ENCODE data around the gene NTSR2.
"Not testable (repeated sequence)": the region's sequence is repeated elsewhere in the genome, so short reads cannot be mapped to it uniquely, and the experiment has no call there.

Gene NTSR2

DNA sequence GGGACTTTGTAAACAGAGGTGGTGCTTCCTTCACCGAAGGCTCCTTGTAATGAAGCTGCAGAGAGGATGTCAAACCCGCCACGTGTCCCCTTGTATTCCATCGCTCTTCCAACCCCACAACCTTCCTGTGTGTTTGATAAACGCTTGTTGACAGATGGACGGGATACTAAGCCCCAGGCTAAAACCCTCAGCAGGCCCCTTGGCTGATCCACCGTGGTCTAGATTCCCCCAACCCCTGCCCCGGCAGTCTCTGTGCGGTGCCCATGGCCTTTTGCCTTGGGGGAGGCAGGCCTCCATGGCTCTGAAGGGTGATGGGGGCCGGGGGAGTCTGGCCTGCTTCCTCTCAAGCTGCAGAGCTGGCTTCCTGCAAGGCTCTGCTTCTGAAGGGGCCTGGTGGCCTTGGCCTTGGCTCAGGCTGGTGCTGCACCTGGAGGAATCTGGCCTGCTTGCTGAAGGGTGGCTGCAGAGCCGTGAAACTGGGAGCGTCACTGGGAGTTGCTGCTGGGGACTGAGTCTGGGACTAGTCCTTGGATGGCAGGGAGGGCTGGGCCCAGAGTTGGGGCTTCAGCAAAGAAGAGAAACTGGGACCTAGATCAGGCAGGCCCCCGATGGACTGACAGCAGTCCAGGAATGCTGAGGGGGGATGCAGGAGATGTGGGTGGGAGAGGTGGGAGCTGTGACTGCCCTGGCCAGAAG is 9.6 kb upstream of the NTSR2 start:
- DNase-seq = no peak

DNA sequence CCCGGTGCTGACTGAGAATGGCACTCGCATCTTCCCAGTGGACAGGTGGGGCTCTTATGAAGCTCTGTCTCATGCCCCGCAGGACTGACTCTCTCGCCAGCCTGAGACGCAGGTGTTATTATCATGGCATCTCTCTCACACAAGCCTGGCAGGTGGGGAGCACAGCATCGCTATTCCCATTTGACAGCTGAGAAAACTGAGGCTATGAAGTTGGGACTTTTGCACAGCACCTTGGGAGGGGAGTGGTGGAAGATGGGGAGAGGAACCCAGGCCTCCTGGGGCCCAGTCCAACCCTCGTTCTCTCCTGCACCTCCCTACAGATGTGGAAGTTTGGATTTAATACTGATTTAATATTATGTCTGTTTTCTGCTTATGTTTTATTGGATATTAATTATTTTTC is 9.0 kb upstream of the NTSR2 start:
- no peak for DNase-seq

DNA sequence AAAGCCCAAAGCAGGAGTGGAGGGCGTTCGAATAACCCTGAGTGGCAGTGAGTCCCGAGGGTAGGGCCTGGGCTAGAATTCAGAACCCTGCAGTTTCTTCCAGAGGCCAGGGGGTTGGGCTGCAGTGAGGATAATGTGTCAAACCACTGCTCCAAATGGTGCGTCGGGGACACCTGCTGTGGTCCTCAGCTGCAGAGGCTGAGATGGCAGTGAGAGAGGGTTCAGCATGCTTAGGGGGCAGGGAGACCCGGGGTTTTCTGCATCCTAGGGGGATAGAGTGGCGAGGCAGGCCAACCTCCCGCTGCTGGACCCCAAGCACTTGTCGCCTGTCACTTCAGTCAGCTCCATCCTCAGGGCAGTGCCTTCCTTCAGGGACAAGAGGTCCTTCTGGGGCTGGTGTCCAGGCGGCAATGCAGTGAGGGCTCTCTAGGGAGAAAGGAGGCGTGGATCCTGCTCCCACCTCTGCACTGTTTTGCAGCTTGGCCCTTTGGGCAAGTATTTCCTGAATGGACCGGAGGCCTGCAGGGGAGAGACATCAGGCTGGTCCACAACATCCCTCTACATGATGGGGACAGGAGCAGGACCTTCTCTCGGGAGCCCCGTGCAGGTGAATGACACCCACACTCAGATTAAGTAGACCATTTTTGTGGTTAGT is 8.4 kb upstream of the NTSR2 start:
- no peak for DNase-seq

DNA sequence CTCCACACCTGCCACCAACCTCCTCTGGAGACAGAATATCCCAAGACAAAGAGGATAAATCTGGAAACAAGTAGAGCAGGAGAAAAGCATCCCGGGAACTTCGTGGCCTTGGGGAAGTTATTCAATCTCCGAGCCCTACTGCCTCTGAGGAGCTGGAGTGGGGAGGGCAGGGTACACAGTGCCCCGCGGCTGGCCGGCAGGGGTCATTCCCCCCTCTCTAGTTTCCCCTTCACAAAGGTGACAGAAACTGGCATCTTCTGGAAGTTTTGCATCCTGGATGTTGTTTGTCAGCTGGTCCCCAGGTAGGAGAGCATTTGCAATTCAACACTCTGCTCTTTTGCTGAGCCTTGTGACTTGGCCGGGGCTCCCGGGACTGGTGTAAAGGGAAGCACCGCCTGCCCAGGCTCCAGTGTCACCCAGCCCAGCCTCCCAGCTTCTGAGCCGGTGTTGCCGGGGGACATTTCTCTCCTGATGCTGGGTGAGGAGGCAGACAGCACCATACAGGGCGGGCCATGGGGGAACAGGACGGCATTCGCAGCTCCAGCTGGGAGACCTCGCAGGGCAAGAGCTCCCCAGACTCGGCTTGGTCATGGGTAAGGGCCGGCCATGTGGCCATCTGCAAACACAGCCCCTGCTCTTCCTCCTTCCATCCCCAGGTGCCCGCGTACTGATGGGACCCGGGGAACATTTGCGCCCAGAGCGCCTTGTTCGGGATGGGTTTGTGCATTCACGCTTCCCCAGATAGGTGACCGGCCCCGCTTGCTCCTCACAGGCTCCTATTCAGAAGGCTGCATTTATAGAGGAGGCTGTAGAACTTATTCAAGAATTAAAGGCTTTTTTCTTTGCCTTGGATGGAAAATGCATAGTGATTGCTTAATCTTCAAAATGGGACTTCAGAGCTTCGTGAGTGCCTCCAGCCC is 7.4 kb upstream of the NTSR2 start:
- no peak for DNase-seq

DNA sequence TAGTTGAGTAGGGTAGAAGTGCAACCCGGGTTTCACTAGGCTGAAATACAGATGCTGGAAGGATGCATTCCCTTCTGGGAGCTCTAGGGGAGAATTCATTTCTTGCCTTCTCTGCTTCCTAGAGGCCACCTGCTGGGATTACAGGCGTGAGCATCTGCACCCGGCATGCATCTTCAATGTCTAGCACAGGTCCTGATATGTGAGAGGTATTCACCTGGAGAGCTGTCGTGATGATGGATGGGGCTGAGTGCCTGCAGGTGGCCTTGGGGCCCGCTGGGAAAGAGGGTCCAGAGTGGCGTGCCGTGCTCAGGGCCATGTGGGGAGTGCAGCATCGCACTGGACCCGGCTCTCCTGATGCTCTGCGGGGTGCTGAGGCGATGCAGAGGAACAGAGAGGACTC is 6.6 kb upstream of the NTSR2 start:
- DNase-seq = no peak

DNA sequence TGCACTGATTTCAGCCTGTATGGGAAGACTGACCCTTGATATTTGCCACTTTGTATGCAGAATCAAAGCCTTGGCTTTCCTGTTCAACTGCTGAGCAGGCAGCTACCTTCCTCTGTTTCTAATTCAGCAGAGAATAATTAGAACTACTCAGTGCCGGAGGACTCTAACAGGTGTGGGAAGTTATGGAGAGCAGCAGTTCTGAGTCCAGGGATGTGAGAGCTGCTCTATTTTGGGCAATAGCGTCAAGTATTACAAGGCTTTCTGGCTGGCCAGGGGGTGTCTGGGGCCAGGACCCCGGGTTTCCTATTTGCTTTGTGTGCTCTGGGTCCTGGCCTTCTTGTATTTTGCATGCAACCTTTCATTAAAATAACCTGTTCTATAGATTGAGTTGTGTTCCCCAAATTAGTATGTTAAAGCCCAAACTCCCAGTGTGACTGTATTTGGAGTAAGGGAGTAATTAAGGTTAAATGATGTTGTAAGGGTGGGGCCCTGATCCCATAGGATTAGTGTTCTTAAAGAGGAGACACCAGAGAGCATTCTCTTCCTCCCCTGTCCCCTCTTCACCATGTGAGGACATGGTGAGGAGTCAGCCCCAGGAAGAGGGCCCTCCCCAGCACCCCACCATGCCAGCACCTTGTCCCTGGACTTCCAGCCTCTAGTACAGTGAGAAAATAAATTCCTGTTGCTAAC is 5.6 kb upstream of the NTSR2 start:
- DNase-seq = no peak

DNA sequence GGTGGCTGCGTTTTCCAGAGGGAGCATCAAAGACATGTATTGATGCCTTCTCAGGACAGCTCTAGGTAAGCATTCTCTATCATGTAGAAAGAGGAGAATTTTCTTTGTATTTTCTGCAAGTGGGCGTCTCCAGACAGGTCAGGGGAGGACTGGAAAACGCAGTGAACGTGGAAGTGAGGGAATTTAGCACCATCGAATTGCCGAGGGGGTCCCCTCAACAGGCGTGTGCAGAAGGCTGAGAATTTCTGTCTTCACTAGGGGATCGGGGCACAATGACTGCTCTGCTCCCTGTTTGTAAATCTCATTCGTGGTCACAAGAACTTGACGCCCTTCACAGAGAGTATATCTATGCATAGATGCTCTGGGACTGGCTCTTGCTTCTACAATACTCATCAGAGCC is 5.0 kb upstream of the NTSR2 start:
- DNase-seq = no peak

DNA sequence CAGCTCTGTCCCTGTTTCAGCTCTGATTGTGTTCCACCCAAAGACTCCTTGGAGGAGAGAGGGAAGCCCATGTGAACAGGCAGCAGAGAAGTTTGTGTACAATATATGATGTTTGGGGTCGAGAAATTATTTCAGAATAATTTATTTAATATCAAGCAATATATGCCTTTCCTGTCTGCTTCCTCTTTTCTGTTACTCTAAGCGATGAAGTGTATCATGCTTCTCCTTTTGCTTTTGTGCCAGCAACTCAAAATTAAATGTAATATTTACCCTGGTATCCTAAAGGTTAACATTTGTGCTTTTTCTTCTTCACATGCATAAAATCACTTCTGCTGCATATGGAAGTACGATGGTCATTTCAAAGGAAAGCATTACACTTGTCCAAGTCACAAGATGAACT is 2.4 kb upstream of the NTSR2 start:
- DNase-seq = no peak

DNA sequence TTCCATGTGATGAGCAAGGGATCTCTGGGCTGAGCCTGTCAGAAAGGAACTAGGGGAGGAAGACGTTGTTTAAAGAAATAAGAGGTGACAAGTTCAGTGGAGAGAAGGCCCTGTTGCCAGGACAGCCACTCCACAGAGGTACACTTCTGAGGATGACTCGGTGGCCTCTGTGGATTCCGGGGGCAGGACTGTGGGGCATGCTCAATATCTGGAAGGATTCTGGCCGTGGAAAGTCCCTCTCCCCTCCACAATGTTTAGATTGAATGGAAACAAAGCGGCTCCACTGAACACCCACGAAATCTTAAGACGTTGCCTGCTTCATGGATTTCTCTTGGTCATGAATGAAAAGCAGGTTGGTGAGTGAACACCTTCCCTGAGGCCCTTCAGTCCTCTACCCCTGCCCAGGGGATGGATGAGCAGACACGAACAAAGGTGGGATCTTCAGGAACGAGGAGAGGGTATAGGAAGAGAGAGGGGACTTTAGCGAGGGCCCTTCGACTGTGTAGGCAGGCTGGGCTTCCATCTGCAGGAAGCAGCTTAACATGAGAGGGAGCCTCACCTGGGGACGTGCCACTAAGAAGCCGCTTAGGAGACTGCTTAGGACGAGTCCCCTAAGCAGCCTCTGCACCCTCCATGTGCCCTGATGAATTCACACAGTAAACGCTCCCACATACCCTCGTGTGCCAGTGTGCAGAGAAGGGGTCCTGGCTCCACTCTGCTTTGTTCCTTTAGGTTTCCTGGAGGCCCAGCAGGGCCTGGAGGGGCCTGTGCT is 1.9 kb downstream of the NTSR2 start:
- no peak for DNase-seq

DNA sequence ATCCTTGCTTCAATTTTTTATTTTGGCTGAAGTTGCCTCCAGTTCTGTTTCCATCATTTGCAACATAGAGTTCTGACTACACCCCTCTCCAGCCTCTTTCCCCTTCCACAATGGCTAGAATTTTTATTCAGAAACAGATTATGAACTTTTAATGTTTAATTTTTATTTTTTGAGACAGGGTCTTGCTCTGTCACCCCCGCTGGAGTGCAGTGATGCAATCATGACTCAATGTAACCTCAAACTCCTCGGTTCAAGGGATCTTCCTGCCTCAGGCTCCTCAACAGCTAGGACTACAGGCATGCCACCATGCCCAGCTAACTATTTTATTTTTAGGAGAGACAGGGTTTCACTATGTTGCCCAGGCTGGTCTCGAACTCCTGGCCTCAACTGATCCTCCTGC is 2.8 kb downstream of the NTSR2 start:
- no peak for DNase-seq

DNA sequence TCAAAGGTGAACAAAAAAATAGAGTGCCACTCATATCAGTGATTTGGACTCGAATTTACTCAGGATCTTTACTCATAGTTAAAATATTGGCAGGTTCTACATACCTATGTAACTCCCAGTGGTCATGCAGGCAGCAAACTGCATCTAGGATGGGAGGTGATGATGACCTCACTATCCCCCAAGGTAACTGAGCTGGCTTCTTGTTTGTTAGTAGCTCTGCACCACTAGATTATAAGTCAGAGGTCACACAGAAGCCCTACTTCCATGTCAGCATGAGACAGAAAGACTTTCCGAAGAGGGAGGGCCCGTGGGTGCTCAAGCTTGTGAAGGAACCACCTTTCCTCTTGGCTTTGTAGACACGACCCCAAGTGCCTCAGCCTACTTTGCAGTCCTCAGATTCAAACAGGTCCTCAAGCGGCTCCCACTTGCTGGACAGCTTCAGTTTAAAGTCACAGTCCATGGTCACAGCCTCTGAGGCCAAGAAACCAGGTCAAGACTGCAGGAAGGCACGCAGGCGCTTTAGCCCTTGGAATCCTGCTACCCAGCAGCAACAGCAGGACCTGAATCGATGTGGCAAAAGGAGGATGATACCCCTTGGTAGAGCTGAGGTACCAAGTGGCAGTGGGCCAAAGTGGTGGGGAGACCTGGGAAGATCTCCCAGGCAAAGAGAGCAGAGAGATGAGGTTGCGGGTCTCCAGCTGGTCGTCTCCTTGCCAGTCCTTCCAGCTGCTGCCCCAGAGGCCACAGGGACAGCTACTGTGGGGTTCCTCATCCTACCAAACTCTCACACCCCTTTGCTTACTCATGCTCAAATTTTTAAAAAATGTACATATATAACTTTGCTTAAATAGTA is 4.3 kb downstream of the NTSR2 start:
- DNase-seq = no peak

DNA sequence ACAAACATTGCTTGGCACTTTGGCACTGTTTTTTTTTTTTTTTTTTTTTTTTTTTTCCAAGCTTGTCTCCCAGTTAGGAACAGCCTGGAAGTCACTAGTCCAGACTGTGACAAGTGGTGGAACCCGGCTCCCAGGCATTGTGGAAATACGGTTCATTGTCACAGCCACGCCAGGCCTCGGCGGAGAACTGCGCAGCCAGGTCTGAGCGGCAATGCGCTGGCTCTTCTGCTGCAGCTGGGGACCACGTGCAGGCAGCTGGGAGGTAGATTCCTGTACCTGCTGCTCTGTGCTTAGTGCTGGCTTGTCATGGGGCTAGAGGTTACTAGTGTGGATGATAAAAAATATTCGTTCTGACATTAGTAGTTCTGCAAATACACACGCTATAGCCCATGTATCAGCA is 5.0 kb downstream of the NTSR2 start:
- DNase-seq = no peak

DNA sequence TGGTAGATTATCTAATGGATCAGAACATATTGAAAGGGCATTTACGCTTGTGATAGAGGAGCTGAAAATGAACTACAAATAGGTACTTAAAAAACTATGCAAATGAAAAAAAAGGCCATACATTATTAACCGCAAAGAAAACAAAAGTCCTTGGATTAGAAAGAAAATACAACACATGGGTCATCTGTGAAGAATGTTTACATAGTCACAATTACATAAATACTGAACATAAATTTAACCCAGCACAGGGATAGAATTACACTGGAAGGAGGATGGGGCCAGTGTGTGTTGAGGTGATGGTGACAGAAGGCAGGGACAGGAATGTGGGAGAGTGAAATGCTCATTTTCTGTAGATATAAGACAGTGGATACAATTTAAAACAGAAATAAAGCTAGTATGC is 6.6 kb downstream of the NTSR2 start:
- no peak for DNase-seq

DNA sequence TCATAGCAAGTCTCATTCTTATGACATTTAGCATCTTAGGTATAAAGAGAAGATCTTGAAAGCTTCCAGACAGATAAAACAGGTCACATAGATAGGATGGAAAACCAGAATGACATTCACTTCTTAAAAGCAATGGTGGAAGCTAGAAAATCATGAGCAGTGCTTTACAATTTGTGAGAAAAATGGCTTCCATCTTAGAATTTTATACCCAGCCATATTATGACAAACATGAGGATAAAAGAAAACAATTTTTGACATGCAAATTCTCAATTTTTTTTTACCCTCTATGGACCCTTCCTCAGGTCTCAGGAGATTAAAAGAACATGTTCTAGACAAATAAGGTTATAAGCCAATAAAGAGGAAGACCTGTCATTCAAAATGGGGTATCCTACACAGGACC is 7.1 kb downstream of the NTSR2 start:
- no peak for DNase-seq

DNA sequence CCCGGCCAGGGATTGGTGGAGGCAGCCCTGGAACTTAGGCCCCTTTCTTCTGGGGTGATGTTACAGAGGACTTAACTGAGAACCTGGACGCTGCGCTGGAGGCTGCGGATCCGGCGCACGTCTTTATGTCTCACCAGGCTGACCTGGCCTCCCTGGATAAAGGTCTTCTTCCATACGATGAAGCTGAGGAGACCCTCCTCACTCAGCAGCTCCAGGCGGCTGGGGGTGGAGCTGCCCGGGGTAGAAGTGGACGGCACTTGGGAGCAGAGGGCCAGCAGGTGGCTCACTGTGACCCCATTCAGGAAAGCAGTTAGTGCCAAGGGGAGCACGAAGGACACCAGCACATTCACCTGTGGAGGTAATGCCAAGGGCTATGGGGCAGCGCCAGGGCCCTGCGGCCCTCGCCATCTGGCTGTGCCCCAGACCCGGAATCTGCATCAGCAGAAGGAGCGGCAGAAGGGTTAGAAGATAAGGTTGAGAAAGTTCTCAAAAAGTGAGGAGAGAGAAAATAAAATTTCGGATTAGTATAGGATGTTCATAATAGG is 8.0 kb downstream of the NTSR2 start:
- DNase-seq = no peak

DNA sequence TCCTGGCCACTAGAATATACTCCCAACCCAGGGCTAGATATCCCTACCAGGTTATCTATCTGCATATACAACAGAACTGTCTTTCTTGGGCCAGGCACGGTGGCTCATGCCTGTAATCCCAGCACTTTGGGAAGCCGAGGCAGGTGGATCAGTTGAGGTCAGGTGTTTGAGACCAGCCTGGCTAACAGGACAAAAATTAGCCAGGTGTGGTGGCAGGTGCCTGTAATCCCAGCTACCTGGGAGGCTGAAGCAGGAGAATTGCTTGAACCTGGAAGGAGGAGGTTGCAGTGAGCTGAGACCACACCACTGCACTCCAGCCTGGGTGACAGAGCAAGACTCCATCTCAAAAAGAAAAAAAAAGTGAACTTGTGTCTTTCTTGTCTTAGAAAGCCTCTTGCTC is 9.6 kb downstream of the NTSR2 start:
- DNase-seq = not testable (repeated sequence)

DNA sequence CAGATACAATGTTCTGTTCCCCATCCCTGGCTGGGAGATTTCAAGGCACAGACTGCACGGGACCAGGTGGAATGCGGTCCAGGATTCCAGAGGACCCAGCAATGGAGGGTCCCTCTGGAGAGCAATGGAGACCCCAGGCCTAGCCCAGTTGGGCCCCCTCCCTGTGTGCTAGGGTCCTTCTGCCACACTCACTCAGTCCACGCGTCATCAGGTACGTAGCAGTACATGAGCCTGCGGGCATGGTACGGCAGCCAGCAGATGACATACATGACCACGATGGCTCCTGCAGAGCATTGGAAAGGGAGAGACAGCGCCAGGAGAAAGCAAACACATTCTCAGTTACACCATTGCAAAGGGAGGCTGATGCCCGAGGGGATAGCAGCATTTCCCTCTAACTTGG is 10.1 kb downstream of the NTSR2 start:
- DNase-seq = no peak

DNA sequence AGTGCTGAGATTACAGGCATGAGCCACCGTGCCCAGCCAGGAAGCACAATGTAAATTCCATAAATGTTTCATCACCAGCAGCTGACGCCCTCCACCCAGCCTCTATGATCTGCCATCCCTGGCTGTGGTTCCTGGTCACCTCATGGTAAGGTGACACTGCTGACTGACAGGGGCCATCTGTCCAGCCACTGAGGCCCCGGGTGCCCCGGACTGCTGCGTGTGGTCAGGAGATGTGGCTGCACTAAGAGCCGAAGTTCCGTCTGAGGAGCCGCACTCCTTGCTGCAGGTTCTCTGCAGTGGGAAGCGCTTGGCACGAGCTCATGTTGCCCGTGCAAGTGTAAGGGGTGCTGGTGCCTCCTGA is 10.9 kb downstream of the NTSR2 start:
- DNase-seq = no peak

DNA sequence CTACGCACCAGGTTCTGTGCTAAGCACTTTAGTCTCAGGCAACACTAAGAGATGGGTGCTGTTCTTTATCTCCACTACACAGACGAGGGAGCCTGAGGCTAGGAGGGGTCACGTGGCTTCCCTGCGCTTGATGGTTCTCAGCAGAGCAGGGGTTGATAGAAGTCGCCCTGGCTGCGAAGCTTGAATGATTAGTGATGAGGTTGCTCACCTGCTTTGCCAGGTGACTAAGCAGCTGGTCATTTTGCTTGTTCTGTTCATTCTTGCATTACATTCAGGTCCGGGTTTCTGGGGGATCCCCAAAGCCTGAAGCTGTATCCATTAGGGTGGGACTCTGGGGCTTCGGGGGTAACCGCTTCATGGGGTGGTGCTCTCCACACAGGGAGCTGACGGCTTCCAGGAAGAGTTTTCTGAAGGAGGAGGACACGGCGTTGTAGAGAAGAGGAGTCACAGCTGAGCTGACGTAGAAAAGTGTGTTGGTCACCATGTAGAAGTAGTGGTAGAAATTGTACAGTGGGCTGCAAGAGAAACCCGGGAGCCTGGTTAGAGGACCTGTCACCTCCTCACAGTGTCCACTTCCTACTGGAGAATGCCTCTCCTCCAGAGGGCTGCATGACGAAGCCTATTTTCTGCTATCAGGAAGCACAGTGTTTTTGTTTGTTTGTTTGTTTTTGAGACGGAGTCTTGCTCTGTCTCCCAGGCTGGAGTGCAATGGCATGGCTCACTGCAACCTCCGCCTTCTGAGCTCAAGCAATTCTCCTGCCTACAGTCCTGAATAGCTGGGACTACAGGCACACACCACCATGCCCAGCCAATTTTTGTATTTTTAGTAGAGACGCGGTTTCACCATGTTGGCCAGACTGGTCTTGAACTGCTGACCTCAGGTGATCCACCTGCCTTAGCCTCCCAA is 11.5 kb downstream of the NTSR2 start:
- no peak for DNase-seq

DNA sequence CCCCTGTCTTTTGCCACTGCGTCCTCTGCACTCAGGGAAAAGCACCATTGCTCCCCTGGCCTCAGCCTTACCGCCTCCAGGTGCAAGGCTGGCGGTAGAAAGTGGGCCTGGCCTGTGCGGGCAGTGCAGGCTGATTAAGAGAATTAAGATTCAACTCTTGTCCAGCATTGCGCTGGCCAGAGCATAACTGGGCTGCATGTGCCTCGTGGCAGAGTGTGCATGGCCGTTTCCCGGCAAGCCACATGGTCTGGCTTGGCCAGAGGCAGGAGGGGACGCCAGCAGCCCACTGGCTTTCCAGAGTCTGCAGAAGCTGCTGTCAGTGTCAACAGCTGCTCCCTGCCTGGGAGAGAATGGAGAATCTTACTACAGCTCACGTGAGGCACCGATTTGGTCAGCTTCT is 12.3 kb downstream of the NTSR2 start:
- no peak for DNase-seq

All from activated T-cell treated with anti-CD3 and anti-CD28 coated beads, Interleukin-2, amount 50 U/mL, for 1 hour (primary cell).